Esophagus squamous epithelium (tissue), 5 donors: ENCODE data around the gene CTBP1. TPM values are rescaled to one million over a fixed set of nuclear protein-coding genes. Genes with fewer than 3 reads are reported as not detected.

Source experiments
- DNase-seq: peaks from one replicate; lab custom pipeline; 2025; lab: John Stamatoyannopoulos, UW
- H3K27ac ChIP-seq, 4 donors: fragments of 200-600 bp; sonication (generic); one replicate each; pipeline ENCODE4 v1.5.1; 2016 to 2019; ENCODE audit warnings: mild to moderate bottlenecking in 1 of 4
- H3K27me3 ChIP-seq, 4 donors: fragments of 200-600 bp; sonication (generic); 1 replicate in 3 of 4; 2 replicates in 1 of 4; pipeline versions ENCODE4 v1.5.1 to v1.6.0; 2017 to 2021; ENCODE audit warnings: antibody characterized with exemption in 1 of 4
- H3K36me3 ChIP-seq, 3 donors: fragments of 200-600 bp; sonication (generic); one replicate each; pipeline ENCODE4 v1.5.1; 2016 to 2019
- H3K4me1 ChIP-seq, 3 donors: fragments of 200-600 bp; sonication (generic); one replicate each; pipeline ENCODE4 v1.5.1; 2017 to 2019
- H3K4me3 ChIP-seq, 4 donors: fragments of 200-600 bp; sonication (generic); 1 replicate in 3 of 4; 2 replicates in 1 of 4; pipeline ENCODE4 v1.5.1; 2016 to 2019; ENCODE audit warnings: mild to moderate bottlenecking in 2 of 4, moderate library complexity in 1 of 4
- H3K9me3 ChIP-seq, 3 donors: fragments of 200-600 bp; sonication (generic); one replicate each; pipeline ENCODE4 v1.5.1; 2016 to 2019
- CTCF ChIP-seq, 6 experiments: fragments of 450-650 bp in 4 of 6; fragments of 200-600 bp in 2 of 6; sonication (generic) in 2 of 6; IDR thresholded peaks; one replicate each; pipeline ENCODE4 v1.5.1; 2016 to 2019; ENCODE audit warnings: antibody characterized with exemption in 6 of 6, mild to moderate bottlenecking in 4 of 6, moderate library complexity in 4 of 6
- POLR2A ChIP-seq, 4 donors: fragments of 450-650 bp; IDR thresholded peaks; one replicate each; pipeline ENCODE4 v1.6.1; 2017; ENCODE audit warnings: antibody characterized with exemption in 4 of 4, mild to moderate bottlenecking in 4 of 4, moderate library complexity in 3 of 4
- WGBS, 2 donors: methylation state at CpG; one replicate each; pipeline ENCODE4 v1.1.5; 2018; 5-methylcytosine and 5-hydroxymethylcytosine counted together
- intact Hi-C: fragments of 100-400 bp; cut with DNase I; formaldehyde crosslinking; loops from one replicate; pipeline ENCODE4 v1.15.0; 2022
- total RNA-seq, 4 donors: library from RNA; depleted of rRNA; stranded (reverse); fragments of >200 nt; gene quantifications; one replicate each; pipeline ENCODE4 v1.1.0, GENCODE V29; 2016
- donor health status: DM: yes; HTN: yes; CAD: no.

Gene CTBP1
- total RNA-seq, 4 donors from 2014 or later = 72.2 to 121 (median 113) TPM

GRCh38 chr4:1211371-1211770 lies 37.6 kb downstream of the CTBP1 start:
- Histone ChIP-seq H3K27me3 (no peaks in the 10 kb centered on the region), H3K4me3 (no peak overlapping the region), H3K9me3 (no peaks in the 10 kb centered on the region), H3K4me1 (peaks cover 73 to 100% (median 76%) of the 10 kb centered on the region in 3 donors), H3K27ac (peak overlapping the region; percentile 16 to 85 (median 77)), H3K36me3 (peaks cover 16 to 62% (median 37%) of the 10 kb centered on the region in 3 donors)
- no peak for TF ChIP-seq CTCF (IDR thresholded peaks at IDR 0.05)
- TF ChIP-seq POLR2A (IDR thresholded peaks at IDR 0.05) = no peak
- WGBS, 2 donors = 51 to 58% methylated on average over 11 to 13 of the region's 13 CpGs
- DNase-seq = no peak
- intact Hi-C loops = no loop called here

DNA sequence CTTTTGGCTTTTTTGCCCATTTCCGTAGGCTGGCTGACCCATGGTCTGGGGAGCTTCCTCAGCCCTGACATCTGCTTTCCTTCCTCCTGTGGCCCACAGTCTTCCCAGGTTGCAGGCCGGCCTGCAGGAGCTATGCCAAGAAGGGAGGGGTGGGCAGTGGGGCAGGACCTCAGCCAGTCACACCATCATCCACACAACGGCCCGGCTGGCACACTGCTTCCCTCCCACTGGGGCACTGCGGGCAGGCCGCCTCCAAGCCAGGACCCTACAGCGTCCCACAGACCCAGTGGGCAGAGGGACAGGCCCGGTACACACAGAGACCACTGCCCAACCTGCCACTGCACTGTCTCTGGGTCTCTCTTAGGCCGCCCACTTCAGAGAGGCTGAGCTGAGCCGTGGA lies 38.0 kb downstream of the CTBP1 start:
- H3K4me1 ChIP-seq = peaks cover 69 to 100% (median 72%) of the 10 kb centered on the region in 3 donors
- 67 to 73% methylated on average over 1 to 4 of the region's 10 CpGs for WGBS, 2 donors
- TF ChIP-seq POLR2A (IDR thresholded peaks at IDR 0.05) = no peak
- TF ChIP-seq CTCF (IDR thresholded peaks at IDR 0.05) = no peak
- intact Hi-C loops = no loop called here
- no peaks in the 10 kb centered on the region for H3K9me3 ChIP-seq
- DNase-seq = no peak
- H3K27me3 ChIP-seq = no peaks in the 10 kb centered on the region
- peaks cover 16 to 58% (median 33%) of the 10 kb centered on the region in 3 donors for H3K36me3 ChIP-seq
- H3K4me3 ChIP-seq = no peak overlapping the region
- peak overlapping the region; percentile 16 to 85 (median 77) for H3K27ac ChIP-seq

- Histone ChIP-seq H3K4me1 (peaks cover 62 to 100% (median 65%) of the 10 kb centered on the region in 3 donors), H3K9me3 (no peaks in the 10 kb centered on the region), H3K27me3 (no peaks in the 10 kb centered on the region), H3K27ac (peak overlapping the region; percentile 36 to 85 (median 78)), H3K36me3 (peaks cover 16 to 51% (median 29%) of the 10 kb centered on the region in 3 donors), H3K4me3 (peak overlapping the region in 1 of 4 donors; percentile 3)
- no peak for DNase-seq
- intact Hi-C loops = no loop called here
- TF ChIP-seq POLR2A (IDR thresholded peaks at IDR 0.05) (no peak), CTCF (IDR thresholded peaks at IDR 0.05) (no peak)
- 80 to 85% methylated on average over 2 to 6 of the region's 22 CpGs for WGBS, 2 donors
Observed at GRCh38 chr4:1210241-1210841, 38.6 kb downstream of the CTBP1 start.

- no peak for TF ChIP-seq POLR2A (IDR thresholded peaks at IDR 0.05)
- no peak for TF ChIP-seq CTCF (IDR thresholded peaks at IDR 0.05)
- H3K4me3 ChIP-seq = peak overlapping the region in 1 of 4 donors; percentile 3
- no peaks in the 10 kb centered on the region for H3K9me3 ChIP-seq
- H3K27ac ChIP-seq = peak overlapping the region; percentile 36 to 85 (median 78)
- peaks cover 16 to 46% (median 25%) of the 10 kb centered on the region in 3 donors for H3K36me3 ChIP-seq
- H3K4me1 ChIP-seq = peaks cover 57 to 100% (median 60%) of the 10 kb centered on the region in 3 donors
- intact Hi-C loops = no loop called here
- no peaks in the 10 kb centered on the region for H3K27me3 ChIP-seq
- WGBS, 2 donors = no CpG with 5 or more reads among the region's 11 CpGs
- DNase-seq = no peak
Observed at GRCh38 chr4:1209821-1210220, 39.1 kb downstream of the CTBP1 start.

- Histone ChIP-seq H3K9me3 (no peaks in the 10 kb centered on the region), H3K27ac (peak overlapping the region; percentile 36 to 85 (median 78)), H3K27me3 (no peaks in the 10 kb centered on the region), H3K4me3 (no peak overlapping the region), H3K36me3 (peaks cover 16 to 39% (median 22%) of the 10 kb centered on the region in 3 donors), H3K4me1 (peaks cover 50 to 100% (median 53%) of the 10 kb centered on the region in 3 donors)
- 72 to 75% methylated on average over 30 to 31 of the region's 31 CpGs for WGBS, 2 donors
- no peak for DNase-seq
- intact Hi-C loops = no loop called here
- no peak for TF ChIP-seq POLR2A (IDR thresholded peaks at IDR 0.05)
- no peak for TF ChIP-seq CTCF (IDR thresholded peaks at IDR 0.05)
Observed at GRCh38 chr4:1208970-1209704, 39.8 kb downstream of the CTBP1 start.
